Panc1 (cell line): Measurements from ENCODE around the gene ZW10. TPM values are rescaled to one million over a fixed set of nuclear protein-coding genes. Genes with fewer than 3 reads are reported as not detected.

Experiments
- ATAC-seq: fragments of 200-7000 bp; cut with Tn5 transposase; 2 replicates; pipeline ENCODE4 v1.9.1; 2020; ENCODE audit warnings: mild to moderate bottlenecking, moderate library complexity
- BruUV-seq: library from RNA; stranded (reverse); fragments of 400-500 nt; replicated peaks from 2 replicates; lab custom pipeline; 2021; lab: Mats Ljungman, UMichigan
- CTCF ChIA-PET: fragments of 300-600 bp; sonication (Branson Sonifier 250); formaldehyde crosslinking; loops from one replicate; lab custom pipeline; 2022; ENCODE audit warnings: antibody characterized with exemption; lab: Charles Lee
- POLR2A ChIA-PET: fragments of 300-600 bp; sonication (Branson Sonifier 250); formaldehyde crosslinking; loops from one replicate; lab custom pipeline; 2022; ENCODE audit warnings: antibody characterized with exemption; lab: Charles Lee
- DNase-seq: peaks from one replicate; pipeline ENCODE4 v3.0.0-alpha.2; 2010; ENCODE audit warnings: low read depth, low spot score
- H3K27ac ChIP-seq: 2 replicates; pipeline ENCODE4 v1.5.1; 2011; ENCODE audit warnings: mild to moderate bottlenecking, low read length, inconsistent platforms
- H3K27me3 ChIP-seq: fragments of 200-500 bp; sonication (Bioruptor generic); 2 replicates; pipeline ENCODE4 v1.6.0; 2014; ENCODE audit warnings: low read length, inconsistent platforms; ENCODE audit not compliant: control insufficient read depth, insufficient read depth
- H3K36me3 ChIP-seq: fragments of 200-500 bp; sonication (Bioruptor generic); 2 replicates; pipeline ENCODE4 v1.5.1; 2014; ENCODE audit warnings: inconsistent platforms, mild to moderate bottlenecking, low read length, moderate library complexity; ENCODE audit not compliant: control insufficient read depth, insufficient read depth
- H3K4me1 ChIP-seq: 2 replicates; pipeline ENCODE4 v1.5.1; 2011; ENCODE audit warnings: inconsistent platforms, mild to moderate bottlenecking, low read length, moderate library complexity; ENCODE audit not compliant: control insufficient read depth, insufficient read depth
- H3K4me3 ChIP-seq, 2 experiments: 2 replicates each; pipeline ENCODE4 v1.5.1; 2011 to 2012; ENCODE audit warnings: low read depth in 2 of 2, low read length in 2 of 2, mild to moderate bottlenecking in 2 of 2, inconsistent platforms in 1 of 2, moderate library complexity in 1 of 2
- H3K9me3 ChIP-seq: fragments of 200-500 bp; sonication (Bioruptor generic); 2 replicates; pipeline ENCODE4 v1.5.1; 2014; ENCODE audit warnings: low read depth, mild to moderate bottlenecking, inconsistent platforms, low read length, moderate library complexity; ENCODE audit not compliant: control insufficient read depth, insufficient read depth
- POLR2AphosphoS5 ChIP-seq: IDR thresholded peaks from 2 replicates; pipeline ENCODE4 v1.6.1; 2012; ENCODE audit warnings: mild to moderate bottlenecking, low read depth, low read length, moderate library complexity
- SIN3A ChIP-seq: IDR thresholded peaks from 2 replicates; pipeline ENCODE4 v1.6.1; 2012; ENCODE audit warnings: low read depth, mild to moderate bottlenecking, low read length, moderate library complexity, borderline replicate concordance; ENCODE audit not compliant: insufficient read depth
- TCF7L2 ChIP-seq: IDR thresholded peaks from 2 replicates; pipeline ENCODE4 v1.6.1; 2011; ENCODE audit warnings: mild to moderate bottlenecking, low read depth, low read length, inconsistent platforms
- in situ Hi-C: cut with HindIII; loops from 2 replicates; pipeline ENCODE4 v1.10.0; 2016; ENCODE audit warnings: low sequenced_read_pairs, low pct_unique_long_range_greater_than_20kb
- intact Hi-C: fragments of 100-400 bp; cut with micrococcal nuclease; formaldehyde crosslinking; loops from one replicate; pipeline ENCODE4 v1.10.0; 2022; ENCODE audit not compliant: unreplicated experiment
- total RNA-seq: library from RNA; stranded (reverse); gene quantifications from one replicate; pipeline ENCODE4 v1.2.1, GENCODE V29; 2021; ENCODE audit not compliant: unreplicated experiment
- TF ChIP-seq, protein P1 (sequence below), 2 experiments: IDR thresholded peaks; 2 replicates each; pipeline ENCODE4 v1.6.1; 2011 to 2012; ENCODE audit warnings: low read depth in 2 of 2, control low read depth in 1 of 2, low read length in 1 of 2, mild to moderate bottlenecking in 1 of 2, moderate library complexity in 1 of 2; ENCODE audit not compliant: insufficient read depth in 1 of 2
- TF ChIP-seq, protein P2 (sequence below): fragments of 450-650 bp; IDR thresholded peaks from 2 replicates; pipeline ENCODE4 v1.5.1; 2017; ENCODE audit warnings: mild to moderate bottlenecking

The ZW10 gene
- total RNA-seq, 1 experiment from 2014 or later, result 31.5 TPM

- CTCF ChIA-PET, result no interaction called here
- Histone ChIP-seq H3K4me1 (no peaks in the 10 kb centered on the region), H3K36me3 (peaks cover 10% of the 10 kb centered on the region), H3K27me3 (no peaks in the 10 kb centered on the region), H3K27ac (no peak overlapping the region), H3K4me3 (no peak overlapping the region), H3K9me3 (no peaks in the 10 kb centered on the region)
- DNase-seq, result no peak
- POLR2A ChIA-PET, result no interaction called here
- TF ChIP-seq, protein P1, sequence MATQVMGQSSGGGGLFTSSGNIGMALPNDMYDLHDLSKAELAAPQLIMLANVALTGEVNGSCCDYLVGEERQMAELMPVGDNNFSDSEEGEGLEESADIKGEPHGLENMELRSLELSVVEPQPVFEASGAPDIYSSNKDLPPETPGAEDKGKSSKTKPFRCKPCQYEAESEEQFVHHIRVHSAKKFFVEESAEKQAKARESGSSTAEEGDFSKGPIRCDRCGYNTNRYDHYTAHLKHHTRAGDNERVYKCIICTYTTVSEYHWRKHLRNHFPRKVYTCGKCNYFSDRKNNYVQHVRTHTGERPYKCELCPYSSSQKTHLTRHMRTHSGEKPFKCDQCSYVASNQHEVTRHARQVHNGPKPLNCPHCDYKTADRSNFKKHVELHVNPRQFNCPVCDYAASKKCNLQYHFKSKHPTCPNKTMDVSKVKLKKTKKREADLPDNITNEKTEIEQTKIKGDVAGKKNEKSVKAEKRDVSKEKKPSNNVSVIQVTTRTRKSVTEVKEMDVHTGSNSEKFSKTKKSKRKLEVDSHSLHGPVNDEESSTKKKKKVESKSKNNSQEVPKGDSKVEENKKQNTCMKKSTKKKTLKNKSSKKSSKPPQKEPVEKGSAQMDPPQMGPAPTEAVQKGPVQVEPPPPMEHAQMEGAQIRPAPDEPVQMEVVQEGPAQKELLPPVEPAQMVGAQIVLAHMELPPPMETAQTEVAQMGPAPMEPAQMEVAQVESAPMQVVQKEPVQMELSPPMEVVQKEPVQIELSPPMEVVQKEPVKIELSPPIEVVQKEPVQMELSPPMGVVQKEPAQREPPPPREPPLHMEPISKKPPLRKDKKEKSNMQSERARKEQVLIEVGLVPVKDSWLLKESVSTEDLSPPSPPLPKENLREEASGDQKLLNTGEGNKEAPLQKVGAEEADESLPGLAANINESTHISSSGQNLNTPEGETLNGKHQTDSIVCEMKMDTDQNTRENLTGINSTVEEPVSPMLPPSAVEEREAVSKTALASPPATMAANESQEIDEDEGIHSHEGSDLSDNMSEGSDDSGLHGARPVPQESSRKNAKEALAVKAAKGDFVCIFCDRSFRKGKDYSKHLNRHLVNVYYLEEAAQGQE (IDR thresholded peaks at IDR 0.05; ENCODE audit: insufficient read depth in 1 of 2, low read depth in 2 of 2, low read length in 1 of 2), result no peak
- TF ChIP-seq TCF7L2, result no peak
- TF ChIP-seq, protein P2, sequence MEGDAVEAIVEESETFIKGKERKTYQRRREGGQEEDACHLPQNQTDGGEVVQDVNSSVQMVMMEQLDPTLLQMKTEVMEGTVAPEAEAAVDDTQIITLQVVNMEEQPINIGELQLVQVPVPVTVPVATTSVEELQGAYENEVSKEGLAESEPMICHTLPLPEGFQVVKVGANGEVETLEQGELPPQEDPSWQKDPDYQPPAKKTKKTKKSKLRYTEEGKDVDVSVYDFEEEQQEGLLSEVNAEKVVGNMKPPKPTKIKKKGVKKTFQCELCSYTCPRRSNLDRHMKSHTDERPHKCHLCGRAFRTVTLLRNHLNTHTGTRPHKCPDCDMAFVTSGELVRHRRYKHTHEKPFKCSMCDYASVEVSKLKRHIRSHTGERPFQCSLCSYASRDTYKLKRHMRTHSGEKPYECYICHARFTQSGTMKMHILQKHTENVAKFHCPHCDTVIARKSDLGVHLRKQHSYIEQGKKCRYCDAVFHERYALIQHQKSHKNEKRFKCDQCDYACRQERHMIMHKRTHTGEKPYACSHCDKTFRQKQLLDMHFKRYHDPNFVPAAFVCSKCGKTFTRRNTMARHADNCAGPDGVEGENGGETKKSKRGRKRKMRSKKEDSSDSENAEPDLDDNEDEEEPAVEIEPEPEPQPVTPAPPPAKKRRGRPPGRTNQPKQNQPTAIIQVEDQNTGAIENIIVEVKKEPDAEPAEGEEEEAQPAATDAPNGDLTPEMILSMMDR, result no peak
- TF ChIP-seq POLR2AphosphoS5, result no peak
- no peak for TF ChIP-seq SIN3A
- no peak for ATAC-seq
- in situ Hi-C loops, result no loop called here
- intact Hi-C loops, result no loop called here
- no TSS peak for BruUV-seq
These were observed 13.3 kb downstream of the ZW10 start for GRCh38 chr11:113760241-113760640.

- intact Hi-C loops, result no loop called here
- BruUV-seq, result no TSS peak
- POLR2A ChIA-PET, result no interaction called here
These were observed 20.6 kb downstream of the ZW10 start for GRCh38 chr11:113752932-113753331.

More at GRCh38 chr11:113752932-113753331, 20.6 kb downstream of the ZW10 start:
- Histone ChIP-seq H3K36me3 (peaks cover 5% of the 10 kb centered on the region; the same call in 1 of the 2 replicates), H3K4me3 (no peak overlapping the region), H3K27ac (no peak overlapping the region), H3K9me3 (no peaks in the 10 kb centered on the region), H3K4me1 (no peaks in the 10 kb centered on the region), H3K27me3 (no peaks in the 10 kb centered on the region)
- DNase-seq, result no peak
- in situ Hi-C loops, result no loop called here
- CTCF ChIA-PET, result no interaction called here
- no peak for TF ChIP-seq POLR2AphosphoS5
- TF ChIP-seq, protein P1 (IDR thresholded peaks at IDR 0.05; ENCODE audit: insufficient read depth in 1 of 2, low read depth in 2 of 2, low read length in 1 of 2), result no peak
- no peak for TF ChIP-seq TCF7L2
- TF ChIP-seq, protein P2, result no peak
- TF ChIP-seq SIN3A, result no peak
- ATAC-seq, result no peak
